HG03342 (cell line): ENCODE data around the gene TSPAN2.
"Not testable (repeated sequence)": the region's sequence is repeated elsewhere in the genome, so short reads cannot be mapped to it uniquely, and the experiment has no call there.

ENCODE experiments used
- ATAC-seq: cut with Tn5 transposase; IDR thresholded peaks from one replicate; pipeline ENCODE4 v1.9.1; 2021; ENCODE audit warnings: mild to moderate bottlenecking, moderate library complexity; ENCODE audit not compliant: unreplicated experiment

TSPAN2 gene

DNA sequence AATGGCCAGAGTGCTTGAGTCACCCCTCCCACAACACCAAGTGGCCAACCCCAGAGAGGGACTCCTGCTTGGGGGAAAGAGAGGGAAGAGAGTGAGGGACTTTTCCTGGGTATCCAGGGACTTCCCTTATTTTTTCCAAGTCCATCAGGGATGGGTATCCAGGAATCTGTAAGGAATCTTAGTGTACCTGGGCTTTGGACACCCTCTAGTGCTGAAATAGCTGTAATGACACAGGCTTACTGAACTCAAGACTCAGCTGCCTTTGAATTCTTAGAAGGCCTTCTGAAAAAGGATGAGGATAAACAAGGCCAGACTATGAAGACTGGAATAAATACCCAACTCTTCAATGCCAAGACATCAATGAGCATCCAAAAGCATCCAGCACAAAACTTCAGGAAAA, 47.6 kb downstream of the TSPAN2 start:
- ATAC-seq, result no peak

DNA sequence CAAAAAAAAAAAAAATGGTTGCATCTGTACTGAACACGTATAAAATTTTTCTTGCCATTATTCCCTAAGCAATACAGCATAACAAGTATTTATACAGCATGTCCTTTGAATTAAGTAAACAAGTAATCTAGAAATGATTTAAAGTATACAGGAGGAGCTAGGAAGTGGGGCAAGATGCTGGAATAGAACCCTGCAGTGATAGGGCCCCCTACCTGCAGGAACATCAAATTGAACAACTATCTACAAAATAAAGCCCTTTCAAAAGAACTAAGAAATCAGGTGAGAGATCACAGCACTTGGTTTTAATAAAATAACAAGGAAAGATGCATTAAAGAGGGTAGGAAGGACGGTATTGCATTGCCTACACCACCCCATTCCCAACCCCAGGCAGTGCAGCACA, 48.8 kb downstream of the TSPAN2 start:
- ATAC-seq, result no peak

DNA sequence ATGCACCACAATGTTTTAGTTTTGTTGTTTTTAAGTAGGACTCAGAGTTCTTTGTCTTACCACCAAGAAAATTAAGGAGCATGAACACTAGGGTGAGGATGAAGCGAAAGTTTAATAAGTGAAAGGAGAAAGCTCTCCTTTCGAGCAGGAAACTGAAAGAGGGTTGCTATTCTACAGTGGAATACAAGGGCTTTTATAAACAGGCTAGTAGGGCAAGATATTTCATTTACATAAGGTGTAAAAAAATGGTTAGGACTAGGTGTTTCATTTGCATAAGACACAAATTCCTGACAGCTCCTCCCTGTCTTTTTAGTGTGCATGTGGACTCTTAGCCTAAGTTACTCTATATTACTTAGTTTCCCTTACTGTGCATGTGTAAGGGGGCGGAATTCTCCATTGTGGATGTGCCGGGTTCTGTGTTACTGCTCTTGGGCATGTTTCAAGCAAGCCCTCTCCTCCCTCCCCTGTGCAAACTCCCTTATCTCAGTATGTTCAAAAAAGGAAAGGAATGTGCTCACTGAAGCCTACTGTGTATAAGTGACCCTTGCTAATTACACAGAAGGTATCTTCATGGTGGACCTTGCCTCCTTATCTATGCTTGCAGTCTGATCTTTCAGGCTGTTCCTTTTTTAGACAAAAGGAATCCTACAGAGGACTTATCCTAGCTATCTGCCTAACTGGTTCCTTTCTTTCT, 52.3 kb downstream of the TSPAN2 start:
- ATAC-seq, result no peak

DNA sequence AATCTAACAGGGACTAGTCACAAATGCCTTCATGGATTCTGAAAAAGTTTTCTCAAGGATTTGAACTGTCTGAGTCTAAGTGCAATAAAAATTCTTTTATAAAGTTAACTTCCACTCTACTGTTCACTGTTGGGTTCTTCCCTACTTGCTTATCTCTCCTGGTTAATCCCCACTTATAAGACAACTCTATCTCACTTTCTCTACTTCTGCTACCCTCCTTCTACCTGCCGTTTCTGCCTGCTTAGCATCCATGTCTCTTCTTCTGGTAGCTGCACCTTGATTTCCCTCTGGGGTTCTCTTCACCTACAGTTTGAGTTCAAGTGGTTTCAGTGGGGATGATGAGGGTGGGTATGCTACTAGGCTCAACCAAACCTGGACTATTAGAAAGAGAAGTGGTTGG, 53.7 kb downstream of the TSPAN2 start:
- no peak for ATAC-seq

DNA sequence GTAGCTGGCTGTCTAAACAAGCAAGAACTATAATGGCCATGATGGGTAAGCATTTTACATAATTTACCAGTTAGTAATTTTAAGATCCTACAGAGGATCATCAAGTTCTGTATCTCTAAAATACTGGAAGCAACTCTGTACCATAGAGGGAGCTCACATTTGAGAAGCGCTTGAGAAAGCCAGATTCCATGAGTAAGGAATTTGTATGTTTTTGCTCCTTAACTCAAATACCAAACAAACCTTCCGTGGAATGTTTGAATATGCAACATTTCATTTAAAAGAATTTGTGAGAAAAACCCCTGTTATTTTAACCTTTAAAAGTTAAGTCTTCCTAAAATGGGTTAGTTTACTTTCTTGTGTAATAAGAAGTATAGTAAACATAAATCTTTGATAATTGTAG, 57.7 kb downstream of the TSPAN2 start:
- no peak for ATAC-seq

DNA sequence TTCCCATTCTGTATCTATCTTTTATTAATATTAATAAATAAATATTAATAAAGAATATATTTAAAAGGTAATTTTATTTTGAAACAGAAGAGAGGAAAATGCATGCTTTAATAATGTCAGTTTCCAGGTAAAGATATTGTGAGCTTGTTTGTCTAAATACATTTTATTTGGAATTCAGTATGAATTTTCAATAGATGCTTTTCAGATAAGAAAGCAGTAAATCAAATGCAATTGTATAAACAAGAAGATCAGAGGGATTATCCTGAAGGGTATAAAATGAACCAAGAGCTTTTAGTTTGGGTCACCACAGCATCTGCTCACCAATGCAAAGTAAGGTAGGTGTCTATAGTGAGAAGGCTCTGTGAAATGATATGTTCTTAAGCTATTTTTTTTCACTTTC, 59.8 kb downstream of the TSPAN2 start, which contains the start of gene TSHB:
Gene TSHB (plus strand): TSS at position 301 of the 400 bp plus-strand sequence. CDS start 3,537 bp downstream, outside the sequence.
- no peak for ATAC-seq

DNA sequence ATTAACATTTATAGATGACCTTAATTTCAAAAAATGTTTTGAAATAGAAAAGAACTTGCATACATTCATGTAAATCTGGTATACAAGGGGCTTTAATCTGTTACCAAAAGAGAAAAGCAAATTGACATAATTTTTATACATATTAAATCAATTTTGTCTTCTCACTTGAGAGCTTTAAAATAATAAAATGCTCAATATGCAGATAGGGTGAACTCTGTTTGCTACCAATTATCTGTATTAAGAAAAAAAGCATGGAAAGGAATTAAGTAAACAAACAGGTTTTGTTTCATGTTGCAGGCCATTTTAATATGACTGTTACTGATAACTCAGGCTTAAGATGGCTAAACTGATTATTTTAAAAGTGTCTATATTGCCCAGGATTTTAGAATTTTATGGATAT, 65.7 kb downstream of the TSPAN2 start:
- no peak for ATAC-seq

DNA sequence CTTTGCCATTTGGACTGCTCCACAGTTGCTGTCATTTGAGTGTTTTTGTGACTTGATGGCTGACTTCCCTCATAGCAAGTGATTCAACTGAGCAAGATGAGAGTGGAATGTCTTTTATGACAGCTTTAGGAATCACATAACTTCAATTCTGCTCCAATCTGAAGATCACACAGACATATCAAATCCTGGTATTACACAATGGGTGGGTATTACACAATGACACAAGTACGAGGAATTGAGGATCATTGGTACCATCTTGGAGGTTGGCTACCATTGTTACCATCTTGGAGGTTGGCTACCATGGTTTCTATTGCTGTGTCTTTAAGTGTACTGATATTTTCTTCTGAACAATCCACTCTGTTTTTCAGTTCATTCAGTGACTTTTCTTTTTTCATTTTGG, 68.2 kb downstream of the TSPAN2 start:
- no peak for ATAC-seq

DNA sequence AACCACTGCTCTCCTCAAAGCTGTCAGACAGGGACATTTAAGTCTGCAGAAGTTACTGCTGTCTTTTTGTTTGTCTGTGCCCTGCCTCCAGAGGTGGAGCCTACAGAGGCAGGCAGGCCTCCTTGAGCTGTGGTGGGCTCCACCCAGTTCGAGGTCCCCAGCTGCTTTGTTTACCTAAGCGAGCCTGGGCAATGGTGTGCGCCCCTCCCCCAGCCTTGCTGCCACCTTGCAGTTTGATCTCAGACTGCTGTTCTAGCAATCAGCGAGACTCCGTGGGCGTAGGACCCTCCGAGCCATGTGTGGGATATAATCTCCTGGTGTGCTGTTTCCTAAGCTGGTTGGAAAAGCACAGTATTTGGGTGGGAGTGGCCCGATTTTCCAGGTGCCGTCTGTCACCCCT, 69.8 kb downstream of the TSPAN2 start:
- ATAC-seq, result not testable (repeated sequence)

DNA sequence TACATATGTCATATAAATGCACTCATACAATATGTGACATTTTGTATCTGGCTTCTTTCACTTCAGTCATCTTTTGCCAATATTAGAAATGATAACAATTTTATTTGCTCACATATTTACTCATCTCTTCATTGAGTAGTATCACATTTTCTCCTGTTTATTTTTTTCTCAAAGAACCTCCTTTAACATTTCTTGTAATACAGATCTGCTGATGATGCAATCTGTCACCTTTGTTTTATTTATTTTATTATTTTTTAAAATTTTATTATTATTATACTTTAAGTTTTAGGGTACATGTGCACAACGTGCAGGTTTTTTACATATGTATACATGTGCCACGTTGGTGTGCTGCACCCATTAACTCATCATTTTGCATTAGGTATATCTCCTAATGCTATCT, 75.5 kb downstream of the TSPAN2 start:
- no peak for ATAC-seq

DNA sequence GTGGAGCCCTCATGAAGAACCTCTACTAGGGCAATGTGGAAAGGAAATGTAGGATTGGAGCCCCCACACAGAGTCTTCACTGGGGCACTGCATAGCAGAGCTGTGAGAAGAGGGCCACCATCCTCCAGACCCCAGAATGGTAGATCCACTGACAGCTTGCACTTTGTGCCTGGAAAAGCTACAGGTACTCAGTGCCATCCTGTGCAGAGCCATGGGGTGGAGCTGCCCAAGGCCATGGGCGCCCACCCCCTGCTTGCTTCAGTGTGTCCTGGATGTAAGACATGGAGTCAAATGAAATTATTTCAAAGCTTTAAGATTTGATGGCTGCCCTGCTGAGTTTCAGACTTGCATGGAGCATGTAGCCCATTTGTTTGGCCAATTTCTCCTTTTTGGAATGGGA, 76.9 kb downstream of the TSPAN2 start:
- no peak for ATAC-seq

DNA sequence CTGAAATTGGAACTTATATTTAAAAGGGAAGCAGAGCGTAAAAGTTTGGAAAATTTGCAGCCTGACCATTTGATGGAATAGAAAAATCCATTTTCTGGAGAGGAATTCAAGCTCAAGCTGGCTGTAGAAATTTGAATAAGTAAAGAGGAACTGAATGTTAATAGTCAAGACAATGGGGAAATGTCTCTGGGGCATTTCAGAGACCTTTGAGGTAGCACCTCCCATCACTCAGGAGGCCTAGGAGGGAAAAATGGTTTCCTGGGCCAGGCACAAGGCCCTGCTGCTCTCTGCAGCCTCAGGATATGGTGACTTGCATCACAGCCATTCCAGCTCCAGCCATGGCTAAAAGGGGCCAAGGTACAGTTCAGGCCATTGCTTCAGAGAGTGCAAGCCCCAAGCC, 77.3 kb downstream of the TSPAN2 start:
- no peak for ATAC-seq

DNA sequence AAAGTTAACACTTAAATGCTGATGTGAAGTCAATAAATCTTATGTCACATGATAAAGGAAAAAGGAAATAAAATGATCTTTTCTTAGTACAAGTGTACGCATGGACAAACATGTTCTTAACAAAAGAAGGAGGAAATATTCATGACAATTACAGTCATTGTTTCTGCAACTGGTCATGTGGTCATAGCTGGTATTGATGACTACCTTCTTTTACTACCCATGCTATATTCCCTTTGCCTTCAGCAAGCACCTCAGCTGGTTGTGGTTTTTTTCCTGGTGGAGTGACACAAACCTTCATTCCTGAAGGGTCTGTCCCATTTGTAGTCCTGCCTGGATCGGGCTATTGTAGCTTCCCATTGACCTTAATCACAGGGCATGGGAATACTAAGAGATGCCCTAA, 83.1 kb downstream of the TSPAN2 start:
- ATAC-seq, result no peak
